ENCODE results near the gene FBLN1. TPM values are rescaled to one million over a fixed set of nuclear protein-coding genes. Genes with fewer than 3 reads are reported as not detected.

The FBLN1 gene
- total and polyA plus RNA-seq, 2 of the 8 experiments (the other 6 are each of a cell fraction or from before 2014, with no cell fraction given), result 159 to 168 TPM

DNA sequence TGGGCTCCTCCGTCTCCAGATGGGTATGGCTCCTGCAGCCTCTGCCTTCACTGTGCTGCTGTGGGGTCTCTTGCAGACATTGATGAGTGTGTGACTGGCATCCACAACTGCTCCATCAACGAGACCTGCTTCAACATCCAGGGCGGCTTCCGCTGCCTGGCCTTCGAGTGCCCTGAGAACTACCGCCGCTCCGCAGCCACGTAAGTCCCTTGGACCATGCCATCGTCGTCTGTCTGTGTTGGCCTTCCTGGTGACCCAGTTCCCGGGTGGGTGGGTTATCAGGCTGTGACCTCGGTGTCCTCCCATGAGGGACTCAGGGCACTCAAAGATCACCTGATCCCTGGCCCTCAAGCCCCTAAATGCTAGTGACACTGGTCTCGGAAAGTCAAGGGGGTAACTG, 47.7 kb downstream of the FBLN1 start:
- Histone ChIP-seq H2AK5ac (ENCODE audit: low read depth, low read length) (no peak overlapping the region), H3K4me2 (ENCODE audit: insufficient read depth in 1 of 2, low read depth in 2 of 2, low read length in 2 of 2) (no peak overlapping the region), H3K9me3 (ENCODE audit: insufficient read depth in 2 of 2, low read depth in 1 of 2, low read length in 1 of 2) (no peaks in the 10 kb centered on the region), H3K9ac (replicated peaks in 1 of 4; ENCODE audit: extremely low read depth in 1 of 4, low read depth in 3 of 4, low read length in 3 of 4) (no peak overlapping the region), H3K27me3 (replicated peaks in 1 of 4; ENCODE audit: control insufficient read depth in 3 of 4, extremely low read depth in 1 of 4, insufficient read depth in 3 of 4, low read length in 3 of 4) (no peaks in the 10 kb centered on the region), H3K23ac (ENCODE audit: insufficient read length) (no peak overlapping the region), H3K4ac (replicated peaks; ENCODE audit: insufficient read length, low read depth, low read length) (no peak overlapping the region), H3K14ac (ENCODE audit: insufficient read length) (no peak overlapping the region), H3K56ac (replicated peaks; ENCODE audit: insufficient read length, low read depth, low read length) (no peak overlapping the region), H3K79me1 (ENCODE audit: low read depth, low read length) (no peaks in the 10 kb centered on the region), H3K79me2 (ENCODE audit: control insufficient read depth in 1 of 2, insufficient read depth in 2 of 2, low read length in 2 of 2) (no peaks in the 10 kb centered on the region), H2BK12ac (ENCODE audit: low read depth, low read length) (no peak overlapping the region), H4K20me1 (replicated peaks in 1 of 2; ENCODE audit: control insufficient read depth in 1 of 2, insufficient read depth in 2 of 2, low read length in 2 of 2) (peaks cover 3 to 6% of the 10 kb centered on the region in 2 experiments), H3K36me3 (ENCODE audit: control insufficient read depth in 2 of 4, insufficient read depth in 4 of 4, low read length in 3 of 4) (peaks cover 13 to 43% (median 37%) of the 10 kb centered on the region in 4 experiments; a peak in 6 of 8 replicates), H4K5ac (ENCODE audit: insufficient read length, low read depth, low read length) (no peak overlapping the region), H2BK20ac (ENCODE audit: low read length) (no peak overlapping the region), H2BK120ac (replicated peaks; ENCODE audit: low read depth, low read length) (no peak overlapping the region), H4K91ac (replicated peaks; ENCODE audit: insufficient read length, low read length) (no peak overlapping the region), H3K27ac (ENCODE audit: low read depth, low read length) (no peak overlapping the region), H3K4me3 (ENCODE audit: extremely low read depth in 1 of 4, insufficient read depth in 2 of 4, low read depth in 3 of 4, low read length in 4 of 4) (no peak overlapping the region), H2BK15ac (ENCODE audit: low read length) (no peak overlapping the region), H2AFZ (ENCODE audit: low read length) (no peak overlapping the region), H3K4me1 (replicated peaks in 1 of 4; ENCODE audit: control insufficient read depth in 3 of 4, insufficient read depth in 4 of 4, low read length in 3 of 4) (no peaks in the 10 kb centered on the region), H3K23me2 (ENCODE audit: low read depth, low read length) (no peaks in the 10 kb centered on the region), H4K8ac (ENCODE audit: extremely low read depth, insufficient read depth, low read length) (no peak overlapping the region), H2BK5ac (ENCODE audit: low read depth, low read length) (no peak overlapping the region), H3K18ac (ENCODE audit: extremely low read depth, low read length) (no peak overlapping the region)
- WGBS, 2 experiments (ENCODE audit: extremely low coverage in 1 of 2, insufficient coverage in 1 of 2, insufficient read length in 1 of 2, insufficient replicate concordance in 2 of 2, low coverage in 1 of 2, low lambda C conversion rate in 2 of 2, missing lambda C conversion rate in 1 of 2), result 96% methylated on average over 14 of the region's 14 CpGs; no CpG with 5 or more reads in 1 of the 2 experiments
- FAIRE-seq, result no peak
- ChIA-PET CTCF (ENCODE audit: partially characterized antibody) (interaction anchor here (0.5 to 4.2 kb wide), 9 partner anchors 10 to 283 kb away, joined by 3 to 39 read pairs (median 3); no protein-coding TSS in a partner anchor), POLR2A (ENCODE audit: partially characterized antibody) (no interaction called here)
- DNase-seq (ENCODE audit: low read depth in 1 of 2, low spot score in 2 of 2), result no peak
- TF ChIP-seq, protein P1, sequence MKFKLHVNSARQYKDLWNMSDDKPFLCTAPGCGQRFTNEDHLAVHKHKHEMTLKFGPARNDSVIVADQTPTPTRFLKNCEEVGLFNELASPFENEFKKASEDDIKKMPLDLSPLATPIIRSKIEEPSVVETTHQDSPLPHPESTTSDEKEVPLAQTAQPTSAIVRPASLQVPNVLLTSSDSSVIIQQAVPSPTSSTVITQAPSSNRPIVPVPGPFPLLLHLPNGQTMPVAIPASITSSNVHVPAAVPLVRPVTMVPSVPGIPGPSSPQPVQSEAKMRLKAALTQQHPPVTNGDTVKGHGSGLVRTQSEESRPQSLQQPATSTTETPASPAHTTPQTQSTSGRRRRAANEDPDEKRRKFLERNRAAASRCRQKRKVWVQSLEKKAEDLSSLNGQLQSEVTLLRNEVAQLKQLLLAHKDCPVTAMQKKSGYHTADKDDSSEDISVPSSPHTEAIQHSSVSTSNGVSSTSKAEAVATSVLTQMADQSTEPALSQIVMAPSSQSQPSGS (IDR thresholded peaks at IDR 0.05; ENCODE audit: low read length), result no peak
- TF ChIP-seq CBX5 (IDR thresholded peaks at IDR 0.05; ENCODE audit: low read depth, low read length) (no peak), ASH2L (IDR thresholded peaks at IDR 0.05; ENCODE audit: low read length) (no peak), SIRT6 (IDR thresholded peaks at IDR 0.05; ENCODE audit: low read length) (no peak), EGR1 (IDR thresholded peaks at IDR 0.05; ENCODE audit: borderline replicate concordance, low read depth, low read length) (no peak), EZH2 (IDR thresholded peaks at IDR 0.05; ENCODE audit: low read depth, low read length, severe bottlenecking) (no peak)
- TF ChIP-seq, protein P2, sequence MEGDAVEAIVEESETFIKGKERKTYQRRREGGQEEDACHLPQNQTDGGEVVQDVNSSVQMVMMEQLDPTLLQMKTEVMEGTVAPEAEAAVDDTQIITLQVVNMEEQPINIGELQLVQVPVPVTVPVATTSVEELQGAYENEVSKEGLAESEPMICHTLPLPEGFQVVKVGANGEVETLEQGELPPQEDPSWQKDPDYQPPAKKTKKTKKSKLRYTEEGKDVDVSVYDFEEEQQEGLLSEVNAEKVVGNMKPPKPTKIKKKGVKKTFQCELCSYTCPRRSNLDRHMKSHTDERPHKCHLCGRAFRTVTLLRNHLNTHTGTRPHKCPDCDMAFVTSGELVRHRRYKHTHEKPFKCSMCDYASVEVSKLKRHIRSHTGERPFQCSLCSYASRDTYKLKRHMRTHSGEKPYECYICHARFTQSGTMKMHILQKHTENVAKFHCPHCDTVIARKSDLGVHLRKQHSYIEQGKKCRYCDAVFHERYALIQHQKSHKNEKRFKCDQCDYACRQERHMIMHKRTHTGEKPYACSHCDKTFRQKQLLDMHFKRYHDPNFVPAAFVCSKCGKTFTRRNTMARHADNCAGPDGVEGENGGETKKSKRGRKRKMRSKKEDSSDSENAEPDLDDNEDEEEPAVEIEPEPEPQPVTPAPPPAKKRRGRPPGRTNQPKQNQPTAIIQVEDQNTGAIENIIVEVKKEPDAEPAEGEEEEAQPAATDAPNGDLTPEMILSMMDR (IDR thresholded peaks at IDR 0.05; ENCODE audit: control extremely low read depth in 1 of 3, insufficient read depth in 1 of 3, low read depth in 1 of 3, low read length in 3 of 3), result no peak

All from H1 (cell line).